Omental fat pad (tissue), 4 donors: Measurements from ENCODE around the gene NAA25. TPM values are rescaled to one million over a fixed set of nuclear protein-coding genes. Genes with fewer than 3 reads are reported as not detected.

Source experiments
- ATAC-seq: fragments of 150-250 bp; one replicate; pipeline ENCODE4 v1.9.1; 2016; ENCODE audit warnings: mild to moderate bottlenecking, moderate library complexity; ENCODE audit not compliant: low FRiP score
- DNase-seq: peaks from one replicate; pipeline ENCODE4 v3.0.0-alpha.2; 2019; ENCODE audit warnings: low spot score
- total RNA-seq, 4 donors: library from RNA; depleted of rRNA; stranded (reverse); fragments of >200 nt; gene quantifications; one replicate each; pipeline ENCODE4 v1.1.0, GENCODE V29; 2016
- TF ChIP-seq, protein P1 (sequence below), 3 donors: fragments of 450-650 bp; IDR thresholded peaks; one replicate each; pipeline ENCODE4 v1.5.1; 2016 to 2017; ENCODE audit warnings: antibody characterized with exemption in 3 of 3, mild to moderate bottlenecking in 3 of 3, moderate library complexity in 2 of 3

The NAA25 gene
- total RNA-seq: 10 to 100 TPM; 16.6 to 70.6 (median 23.0) TPM

- ATAC-seq: peak; percentile 89
- TF ChIP-seq, protein P1, sequence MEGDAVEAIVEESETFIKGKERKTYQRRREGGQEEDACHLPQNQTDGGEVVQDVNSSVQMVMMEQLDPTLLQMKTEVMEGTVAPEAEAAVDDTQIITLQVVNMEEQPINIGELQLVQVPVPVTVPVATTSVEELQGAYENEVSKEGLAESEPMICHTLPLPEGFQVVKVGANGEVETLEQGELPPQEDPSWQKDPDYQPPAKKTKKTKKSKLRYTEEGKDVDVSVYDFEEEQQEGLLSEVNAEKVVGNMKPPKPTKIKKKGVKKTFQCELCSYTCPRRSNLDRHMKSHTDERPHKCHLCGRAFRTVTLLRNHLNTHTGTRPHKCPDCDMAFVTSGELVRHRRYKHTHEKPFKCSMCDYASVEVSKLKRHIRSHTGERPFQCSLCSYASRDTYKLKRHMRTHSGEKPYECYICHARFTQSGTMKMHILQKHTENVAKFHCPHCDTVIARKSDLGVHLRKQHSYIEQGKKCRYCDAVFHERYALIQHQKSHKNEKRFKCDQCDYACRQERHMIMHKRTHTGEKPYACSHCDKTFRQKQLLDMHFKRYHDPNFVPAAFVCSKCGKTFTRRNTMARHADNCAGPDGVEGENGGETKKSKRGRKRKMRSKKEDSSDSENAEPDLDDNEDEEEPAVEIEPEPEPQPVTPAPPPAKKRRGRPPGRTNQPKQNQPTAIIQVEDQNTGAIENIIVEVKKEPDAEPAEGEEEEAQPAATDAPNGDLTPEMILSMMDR (IDR thresholded peaks at IDR 0.05): no peak
- DNase-seq: peak; percentile 80
These were observed at the start of gene NAA25 for GRCh38 chr12:112108202-112109079. Gene NAA25, minus strand, starts transcription at chr12:112108783. Its CDS starts 10 bp downstream, at chr12:112108773.

DNA sequence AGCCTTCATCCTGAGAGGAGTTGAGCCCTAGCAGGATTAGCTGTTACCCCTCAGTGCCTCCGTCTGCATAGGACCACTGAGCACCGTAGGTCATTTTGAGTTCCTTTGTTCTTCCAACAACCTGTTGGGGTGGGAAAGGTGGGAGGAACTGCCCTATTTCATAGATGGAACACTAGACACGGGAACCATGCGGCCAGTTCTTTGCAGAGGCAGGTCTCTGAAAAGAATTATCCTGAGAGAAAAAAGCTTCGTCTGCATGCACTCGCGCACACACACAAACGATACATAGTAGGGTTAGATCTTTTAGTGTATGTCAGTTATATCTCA is 45.3 kb upstream of the NAA25 start:
- no peak for DNase-seq
- ATAC-seq: no peak
- TF ChIP-seq, protein P1 (IDR thresholded peaks at IDR 0.05): no peak

DNA sequence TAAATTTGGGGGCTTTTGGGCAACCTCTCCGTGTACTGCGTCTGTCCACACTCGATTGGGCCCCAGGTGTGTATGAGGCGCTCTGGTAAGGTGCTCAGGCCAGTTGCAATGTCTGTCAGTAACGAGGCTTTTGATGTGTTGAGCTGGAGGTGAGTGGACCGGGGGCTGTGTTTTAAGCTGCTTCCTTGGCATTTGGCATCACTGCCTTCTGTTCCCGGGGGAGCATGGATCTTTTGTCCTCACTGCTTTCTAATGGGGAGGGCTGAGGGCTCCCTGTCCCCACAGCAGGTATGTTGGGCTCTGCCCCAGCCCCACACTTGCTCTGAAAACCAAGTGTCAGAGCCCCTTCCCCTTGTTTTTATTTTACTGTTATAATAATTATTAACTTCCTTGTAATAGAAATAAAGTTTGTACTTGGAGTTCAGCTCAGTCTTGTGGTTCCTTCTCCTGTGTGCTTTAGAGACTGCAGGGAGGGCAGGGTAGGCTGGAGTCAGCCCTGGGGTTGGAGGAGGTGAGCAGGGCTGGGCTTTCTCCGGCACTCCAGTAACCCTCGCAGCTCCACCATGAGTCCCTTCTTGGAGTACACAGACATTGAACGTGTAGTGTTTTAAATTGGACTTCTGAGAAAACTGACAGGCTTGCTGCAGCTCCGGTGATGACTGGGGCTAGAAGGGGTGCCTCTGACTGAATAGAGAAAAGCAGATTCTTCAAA is 44.8 kb upstream of the NAA25 start:
- TF ChIP-seq, protein P1 (IDR thresholded peaks at IDR 0.05): no peak
- ATAC-seq (no peak), DNase-seq (no peak)

GRCh38 chr12:112151766-112152541 is 43.4 kb upstream of the NAA25 start:
- TF ChIP-seq, protein P1 (IDR thresholded peaks at IDR 0.05): no peak
- DNase-seq (no peak), ATAC-seq (no peak)

DNA sequence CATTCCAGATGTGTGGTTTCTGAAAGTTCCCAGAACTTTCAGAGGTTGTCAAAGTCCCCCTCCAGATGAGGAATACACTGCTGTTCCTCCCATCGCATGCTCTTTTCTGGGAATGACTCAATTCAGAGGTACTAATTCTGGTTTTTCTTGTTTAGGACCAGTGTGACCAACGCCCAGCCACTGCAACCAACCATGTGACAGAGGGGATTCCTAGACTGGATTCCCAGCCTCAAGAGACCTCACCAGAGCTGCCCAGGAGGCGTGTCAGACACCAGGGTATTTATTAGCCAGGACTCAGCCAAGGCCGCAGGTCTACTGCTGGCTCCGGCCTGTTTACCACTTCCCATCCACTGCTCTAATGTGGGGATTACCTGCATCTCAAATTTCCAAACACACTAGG is 41.0 kb upstream of the NAA25 start:
- no peak for DNase-seq
- no peak for ATAC-seq
- TF ChIP-seq, protein P1 (IDR thresholded peaks at IDR 0.05): no peak

GRCh38 chr12:112148031-112148513 is 39.5 kb upstream of the NAA25 start:
- TF ChIP-seq, protein P1 (IDR thresholded peaks at IDR 0.05): no peak
- DNase-seq (no peak), ATAC-seq (no peak)
